CD4-positive, alpha-beta T cell treated with Interleukin-17A for 1 hour (primary cell): ENCODE results near the gene PSRC1.
"Not testable (repeated sequence)": the region's sequence is repeated elsewhere in the genome, so short reads cannot be mapped to it uniquely, and the experiment has no call there.

Source experiments
- DNase-seq: peaks from one replicate; pipeline ENCODE4 v3.0.0-alpha.2; 2020

PSRC1 gene

GRCh38 chr1:109295712-109296415 is 12.9 kb upstream of the PSRC1 start:
- no peak for DNase-seq

GRCh38 chr1:109294481-109294880 is 11.5 kb upstream of the PSRC1 start:
- no peak for DNase-seq

GRCh38 chr1:109293026-109293425 is 10.1 kb upstream of the PSRC1 start:
- no peak for DNase-seq

GRCh38 chr1:109292364-109292763 is 9.4 kb upstream of the PSRC1 start:
- no peak for DNase-seq

- peak; percentile 5 for DNase-seq
These were observed 8.1 kb upstream of the PSRC1 start for GRCh38 chr1:109290998-109291397.

GRCh38 chr1:109290137-109290536 is 7.2 kb upstream of the PSRC1 start:
- no peak for DNase-seq

GRCh38 chr1:109286762-109287161 is 3.8 kb upstream of the PSRC1 start:
- not testable (repeated sequence) for DNase-seq

GRCh38 chr1:109283748-109284600 is 1.0 kb upstream of the PSRC1 start:
- DNase-seq = no peak

- no peak for DNase-seq
These were observed 421 bp downstream of the PSRC1 start for GRCh38 chr1:109282497-109282951.

GRCh38 chr1:109281680-109282496 is 1.1 kb downstream of the PSRC1 start:
- no peak for DNase-seq

- no peak for DNase-seq
These were observed 2.1 kb downstream of the PSRC1 start for GRCh38 chr1:109280862-109281261.

- no peak for DNase-seq
These were observed 3.2 kb downstream of the PSRC1 start for GRCh38 chr1:109279615-109280278.

- peak; percentile 69 for DNase-seq
These were observed 5.3 kb downstream of the PSRC1 start for GRCh38 chr1:109277434-109278204.

GRCh38 chr1:109275706-109276345 is 7.1 kb downstream of the PSRC1 start:
- DNase-seq = no peak

GRCh38 chr1:109274533-109275476 is 8.1 kb downstream of the PSRC1 start:
- DNase-seq = no peak

- DNase-seq = no peak
These were observed 9.2 kb downstream of the PSRC1 start for GRCh38 chr1:109273570-109274288.

GRCh38 chr1:109272831-109273547 is 10.0 kb downstream of the PSRC1 start:
- no peak for DNase-seq

GRCh38 chr1:109272021-109272799 is 10.7 kb downstream of the PSRC1 start:
- no peak for DNase-seq
